ENCODE results near the gene IL13RA1. TPM values are rescaled to one million over a fixed set of nuclear protein-coding genes. Genes with fewer than 3 reads are reported as not detected.

The IL13RA1 gene
- total and polyA plus RNA-seq, 2 of the 13 experiments (the other 11 are each of a cell fraction or from before 2014, with no cell fraction given), result 56.6 to 73.5 TPM

GRCh38 chrX:118839334-118839958 is 112.0 kb downstream of the IL13RA1 start (continued):
- TF ChIP-seq SOX13 (IDR thresholded peaks at IDR 0.05) (no peak), SOX13 (CRISPR knock-in tag; conservative IDR thresholded peaks at IDR 0.05 in 1 of 2, IDR thresholded peaks at IDR 0.05 in 1 of 2) (peak in 1 of 2 experiments; percentile 18; a peak in 1 of 4 replicates), ZNF30 (CRISPR knock-in tag; IDR thresholded peaks at IDR 0.05) (0 out of 2 replicates have a peak, but pooled peaks have one; percentile 28), HOMEZ (CRISPR knock-in tag; IDR thresholded peaks at IDR 0.05; ENCODE audit: low read depth) (peak; percentile 73; the same call in 1 of the 2 replicates), ZNF724P (CRISPR knock-in tag; IDR thresholded peaks at IDR 0.05; ENCODE audit: borderline replicate concordance) (peak; percentile 48; the same call in 1 of the 2 replicates), HMGXB4 (CRISPR knock-in tag; IDR thresholded peaks at IDR 0.05; ENCODE audit: borderline replicate concordance in 1 of 2, low read depth in 1 of 2) (peak; percentile 79 to 92; a peak in 3 of 4 replicates), ZGPAT (CRISPR knock-in tag; IDR thresholded peaks at IDR 0.05) (peak; percentile 77; the same call in 1 of the 2 replicates), HIC2 (CRISPR knock-in tag; IDR thresholded peaks at IDR 0.05; ENCODE audit: low read depth) (peak; percentile 61; the same call in 1 of the 2 replicates), USF2 (IDR thresholded peaks at IDR 0.05; ENCODE audit: low read depth, low read length) (peak; percentile 84), USF2 (CRISPR knock-in tag; IDR thresholded peaks at IDR 0.05; ENCODE audit: borderline replicate concordance) (peak; percentile 92; the same call in 1 of the 2 replicates), MXI1 (IDR thresholded peaks at IDR 0.05; ENCODE audit: borderline replicate concordance, low read depth, low read length) (peak; percentile 23; the same call in 1 of the 3 replicates), ARNTL (CRISPR knock-in tag; IDR thresholded peaks at IDR 0.05) (peak; percentile 98), MAFF (IDR thresholded peaks at IDR 0.05; ENCODE audit: low read depth, low read length) (no peak), HNF4G (IDR thresholded peaks at IDR 0.05; ENCODE audit: borderline replicate concordance, low read depth, low read length) (0 out of 2 replicates have a peak, but pooled peaks have one; percentile 11), HNF4G (CRISPR knock-in tag; IDR thresholded peaks at IDR 0.05; ENCODE audit: borderline replicate concordance, low read depth) (no peak), BCL6 (CRISPR knock-in tag; IDR thresholded peaks at IDR 0.05) (peak; percentile 15; the same call in 1 of the 2 replicates), ZNF879 (CRISPR knock-in tag; IDR thresholded peaks at IDR 0.05) (no peak), ZNF776 (CRISPR knock-in tag; IDR thresholded peaks at IDR 0.05) (peak; percentile 78; the same call in 1 of the 2 replicates), THAP11 (CRISPR knock-in tag; IDR thresholded peaks at IDR 0.05) (peak; percentile 25; the same call in 1 of the 2 replicates), TARDBP (CRISPR knock-in tag; IDR thresholded peaks at IDR 0.05) (0 out of 2 replicates have a peak, but pooled peaks have one; percentile 35)
